Neural cell (in vitro differentiated cells): ENCODE results near the gene NF1.

Source experiments
- EP300 ChIP-seq: fragments of 450-650 bp; conservative IDR thresholded peaks from 2 replicates; pipeline ENCODE4 v1.6.1; 2014; ENCODE audit warnings: antibody characterized with exemption, mild to moderate bottlenecking, moderate library complexity; ENCODE audit not compliant: poor library complexity, severe bottlenecking
- EZH2 ChIP-seq: fragments of 200-600, 300-800 bp; shearing (Covaris generic), sonication (generic); IDR thresholded peaks from 2 replicates; pipeline ENCODE4 v1.6.1; 2014; ENCODE audit warnings: antibody characterized with exemption, low read length, borderline replicate concordance, mild to moderate bottlenecking; ENCODE audit not compliant: insufficient read depth, poor library complexity, severe bottlenecking
- MXI1 ChIP-seq: fragments of 450-650 bp; conservative IDR thresholded peaks from 2 replicates; pipeline ENCODE4 v1.6.1; 2014; ENCODE audit warnings: antibody characterized with exemption, mild to moderate bottlenecking; ENCODE audit not compliant: poor library complexity, severe bottlenecking
- POLR2AphosphoS5 ChIP-seq: IDR thresholded peaks from 2 replicates; pipeline ENCODE4 v1.6.1; 2012
- RAD21 ChIP-seq: fragments of 450-650 bp; conservative IDR thresholded peaks from 2 replicates; pipeline ENCODE4 v1.6.1; 2014; ENCODE audit warnings: antibody characterized with exemption, mild to moderate bottlenecking, moderate library complexity
- SMC3 ChIP-seq: fragments of 450-650 bp; conservative IDR thresholded peaks from 2 replicates; pipeline ENCODE4 v1.6.1; 2014; ENCODE audit warnings: antibody characterized with exemption, mild to moderate bottlenecking, moderate library complexity; ENCODE audit not compliant: poor library complexity
- TF ChIP-seq, protein P1 (sequence below): fragments of 450-650 bp; IDR thresholded peaks from 2 replicates; pipeline ENCODE4 v1.5.1; 2014; ENCODE audit warnings: antibody characterized with exemption, mild to moderate bottlenecking, moderate library complexity; ENCODE audit not compliant: poor library complexity, severe bottlenecking
- TF ChIP-seq, protein P2 (sequence below): IDR thresholded peaks from 2 replicates; pipeline ENCODE4 v1.6.1; 2012; ENCODE audit warnings: borderline replicate concordance

DNA sequence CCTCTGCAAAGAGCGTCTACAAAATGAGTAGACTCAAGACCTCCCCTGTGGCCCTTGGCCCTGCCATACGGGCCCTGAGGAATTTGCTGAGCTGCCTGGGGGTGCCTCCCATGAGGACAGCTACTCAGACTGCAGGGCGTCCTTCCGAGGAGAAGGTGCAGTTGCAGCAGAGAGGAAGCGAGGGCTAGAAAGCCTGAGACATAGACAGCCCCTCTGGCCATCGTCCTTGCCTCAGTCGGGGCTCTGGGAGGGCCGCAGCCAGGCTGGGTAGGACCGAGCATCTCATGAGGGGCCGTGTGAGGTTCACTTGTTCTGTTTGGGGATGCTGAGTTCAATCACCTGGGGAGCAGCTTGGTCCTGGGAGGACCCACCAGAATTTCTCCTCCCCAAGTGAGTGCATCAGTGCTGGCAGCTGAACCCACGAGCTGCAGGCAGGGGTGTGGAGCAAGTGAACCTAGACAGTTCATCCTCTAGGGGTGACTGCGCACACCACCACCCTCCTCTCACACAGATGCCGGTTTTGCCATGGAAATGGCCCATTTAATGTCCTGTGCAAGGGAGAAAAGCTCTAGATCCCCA lies 317.0 kb downstream of the NF1 start:
- no peak for TF ChIP-seq RAD21
- no peak for TF ChIP-seq EZH2
- TF ChIP-seq, protein P1, sequence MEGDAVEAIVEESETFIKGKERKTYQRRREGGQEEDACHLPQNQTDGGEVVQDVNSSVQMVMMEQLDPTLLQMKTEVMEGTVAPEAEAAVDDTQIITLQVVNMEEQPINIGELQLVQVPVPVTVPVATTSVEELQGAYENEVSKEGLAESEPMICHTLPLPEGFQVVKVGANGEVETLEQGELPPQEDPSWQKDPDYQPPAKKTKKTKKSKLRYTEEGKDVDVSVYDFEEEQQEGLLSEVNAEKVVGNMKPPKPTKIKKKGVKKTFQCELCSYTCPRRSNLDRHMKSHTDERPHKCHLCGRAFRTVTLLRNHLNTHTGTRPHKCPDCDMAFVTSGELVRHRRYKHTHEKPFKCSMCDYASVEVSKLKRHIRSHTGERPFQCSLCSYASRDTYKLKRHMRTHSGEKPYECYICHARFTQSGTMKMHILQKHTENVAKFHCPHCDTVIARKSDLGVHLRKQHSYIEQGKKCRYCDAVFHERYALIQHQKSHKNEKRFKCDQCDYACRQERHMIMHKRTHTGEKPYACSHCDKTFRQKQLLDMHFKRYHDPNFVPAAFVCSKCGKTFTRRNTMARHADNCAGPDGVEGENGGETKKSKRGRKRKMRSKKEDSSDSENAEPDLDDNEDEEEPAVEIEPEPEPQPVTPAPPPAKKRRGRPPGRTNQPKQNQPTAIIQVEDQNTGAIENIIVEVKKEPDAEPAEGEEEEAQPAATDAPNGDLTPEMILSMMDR = no peak
- no peak for TF ChIP-seq EP300
- TF ChIP-seq, protein P2, sequence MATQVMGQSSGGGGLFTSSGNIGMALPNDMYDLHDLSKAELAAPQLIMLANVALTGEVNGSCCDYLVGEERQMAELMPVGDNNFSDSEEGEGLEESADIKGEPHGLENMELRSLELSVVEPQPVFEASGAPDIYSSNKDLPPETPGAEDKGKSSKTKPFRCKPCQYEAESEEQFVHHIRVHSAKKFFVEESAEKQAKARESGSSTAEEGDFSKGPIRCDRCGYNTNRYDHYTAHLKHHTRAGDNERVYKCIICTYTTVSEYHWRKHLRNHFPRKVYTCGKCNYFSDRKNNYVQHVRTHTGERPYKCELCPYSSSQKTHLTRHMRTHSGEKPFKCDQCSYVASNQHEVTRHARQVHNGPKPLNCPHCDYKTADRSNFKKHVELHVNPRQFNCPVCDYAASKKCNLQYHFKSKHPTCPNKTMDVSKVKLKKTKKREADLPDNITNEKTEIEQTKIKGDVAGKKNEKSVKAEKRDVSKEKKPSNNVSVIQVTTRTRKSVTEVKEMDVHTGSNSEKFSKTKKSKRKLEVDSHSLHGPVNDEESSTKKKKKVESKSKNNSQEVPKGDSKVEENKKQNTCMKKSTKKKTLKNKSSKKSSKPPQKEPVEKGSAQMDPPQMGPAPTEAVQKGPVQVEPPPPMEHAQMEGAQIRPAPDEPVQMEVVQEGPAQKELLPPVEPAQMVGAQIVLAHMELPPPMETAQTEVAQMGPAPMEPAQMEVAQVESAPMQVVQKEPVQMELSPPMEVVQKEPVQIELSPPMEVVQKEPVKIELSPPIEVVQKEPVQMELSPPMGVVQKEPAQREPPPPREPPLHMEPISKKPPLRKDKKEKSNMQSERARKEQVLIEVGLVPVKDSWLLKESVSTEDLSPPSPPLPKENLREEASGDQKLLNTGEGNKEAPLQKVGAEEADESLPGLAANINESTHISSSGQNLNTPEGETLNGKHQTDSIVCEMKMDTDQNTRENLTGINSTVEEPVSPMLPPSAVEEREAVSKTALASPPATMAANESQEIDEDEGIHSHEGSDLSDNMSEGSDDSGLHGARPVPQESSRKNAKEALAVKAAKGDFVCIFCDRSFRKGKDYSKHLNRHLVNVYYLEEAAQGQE = no peak
- no peak for TF ChIP-seq SMC3
- no peak for TF ChIP-seq MXI1
- no peak for TF ChIP-seq POLR2AphosphoS5
